NCI-H128 (cell line): ENCODE results near the gene ADAMTS16.

Source experiments
- DNase-seq: peaks from one replicate; lab custom pipeline; 2025; ENCODE audit not compliant: unreplicated experiment; lab: John Stamatoyannopoulos, UW

Gene ADAMTS16

GRCh38 chr5:5339257-5339656 is 199.1 kb downstream of the ADAMTS16 start:
- DNase-seq = no peak

GRCh38 chr5:5340206-5340729 is 200.1 kb downstream of the ADAMTS16 start:
- DNase-seq = no peak

- no peak for DNase-seq
Observed at GRCh38 chr5:5341531-5342292, 201.6 kb downstream of the ADAMTS16 start.

- DNase-seq = no peak
Observed at GRCh38 chr5:5342784-5343183, 202.7 kb downstream of the ADAMTS16 start.

GRCh38 chr5:5343568-5343967 is 203.4 kb downstream of the ADAMTS16 start:
- no peak for DNase-seq

- DNase-seq = no peak
Observed at GRCh38 chr5:5344051-5344571, 204.0 kb downstream of the ADAMTS16 start.

GRCh38 chr5:5344606-5345005 is 204.5 kb downstream of the ADAMTS16 start:
- DNase-seq = no peak

GRCh38 chr5:5347442-5347841 is 207.3 kb downstream of the ADAMTS16 start:
- no peak for DNase-seq

GRCh38 chr5:5348135-5348534 is 208.0 kb downstream of the ADAMTS16 start:
- DNase-seq = no peak

- no peak for DNase-seq
Observed at GRCh38 chr5:5348576-5348975, 208.4 kb downstream of the ADAMTS16 start.

- DNase-seq = no peak
Observed at GRCh38 chr5:5350101-5350500, 210.0 kb downstream of the ADAMTS16 start.

GRCh38 chr5:5351288-5351979 is 211.3 kb downstream of the ADAMTS16 start:
- DNase-seq = no peak

- DNase-seq = no peak
Observed at GRCh38 chr5:5352675-5353074, 212.5 kb downstream of the ADAMTS16 start.

GRCh38 chr5:5353681-5354080 is 213.6 kb downstream of the ADAMTS16 start:
- no peak for DNase-seq

GRCh38 chr5:5356765-5357164 is 216.6 kb downstream of the ADAMTS16 start:
- DNase-seq = no peak

- DNase-seq = no peak
Observed at GRCh38 chr5:5359618-5360017, 219.5 kb downstream of the ADAMTS16 start.

- no peak for DNase-seq
Observed at GRCh38 chr5:5360363-5360940, 220.3 kb downstream of the ADAMTS16 start.

GRCh38 chr5:5360941-5361520 is 220.9 kb downstream of the ADAMTS16 start:
- DNase-seq = no peak

- DNase-seq = no peak
Observed at GRCh38 chr5:5363045-5363444, 222.9 kb downstream of the ADAMTS16 start.

GRCh38 chr5:5364932-5365331 is 224.8 kb downstream of the ADAMTS16 start:
- no peak for DNase-seq

GRCh38 chr5:5367739-5368138 is 227.6 kb downstream of the ADAMTS16 start:
- DNase-seq = no peak
